Hematopoietic multipotent progenitor cell treated with erythropoietin and hydrocortisone succinate and interleukin-3 and kit ligand, for 15 days (in vitro differentiated cells): ENCODE measurements around the gene C1QTNF3.
"Not testable (repeated sequence)": the region's sequence is repeated elsewhere in the genome, so short reads cannot be mapped to it uniquely, and the experiment has no call there.

Experiments
- DNase-seq: peaks from one replicate; pipeline ENCODE4 v3.0.0-alpha.2; 2015; ENCODE audit warnings: low spot score

C1QTNF3 gene

DNA sequence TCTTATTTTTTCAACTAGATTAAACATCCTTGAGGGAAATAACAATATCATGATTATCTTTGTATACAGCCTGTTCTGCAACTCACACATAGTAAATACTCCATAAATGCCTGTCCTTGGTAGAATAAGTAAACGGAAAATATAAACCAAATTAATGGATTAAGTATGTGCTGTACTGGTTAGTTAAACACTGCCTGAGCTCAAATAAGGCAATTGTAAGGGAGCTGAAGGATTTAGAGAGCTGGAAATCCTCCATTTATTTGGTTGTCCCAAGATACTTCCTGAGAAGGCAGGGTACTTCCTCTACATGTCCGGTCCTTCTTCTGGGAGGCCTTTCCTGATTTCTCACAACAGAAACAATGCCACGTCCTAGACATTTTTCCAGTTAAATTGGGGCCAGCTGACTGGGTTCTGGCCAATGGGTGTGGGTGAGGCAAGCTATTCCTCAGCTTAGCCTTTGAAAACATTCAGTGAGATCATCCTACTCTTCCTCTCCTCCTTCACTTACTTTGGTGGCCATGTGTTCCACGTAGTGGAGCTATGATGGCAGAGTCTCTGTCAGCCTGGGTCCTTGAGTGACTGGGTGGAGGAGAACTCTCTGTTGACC is 8.5 kb upstream of the C1QTNF3 start:
- no peak for DNase-seq

DNA sequence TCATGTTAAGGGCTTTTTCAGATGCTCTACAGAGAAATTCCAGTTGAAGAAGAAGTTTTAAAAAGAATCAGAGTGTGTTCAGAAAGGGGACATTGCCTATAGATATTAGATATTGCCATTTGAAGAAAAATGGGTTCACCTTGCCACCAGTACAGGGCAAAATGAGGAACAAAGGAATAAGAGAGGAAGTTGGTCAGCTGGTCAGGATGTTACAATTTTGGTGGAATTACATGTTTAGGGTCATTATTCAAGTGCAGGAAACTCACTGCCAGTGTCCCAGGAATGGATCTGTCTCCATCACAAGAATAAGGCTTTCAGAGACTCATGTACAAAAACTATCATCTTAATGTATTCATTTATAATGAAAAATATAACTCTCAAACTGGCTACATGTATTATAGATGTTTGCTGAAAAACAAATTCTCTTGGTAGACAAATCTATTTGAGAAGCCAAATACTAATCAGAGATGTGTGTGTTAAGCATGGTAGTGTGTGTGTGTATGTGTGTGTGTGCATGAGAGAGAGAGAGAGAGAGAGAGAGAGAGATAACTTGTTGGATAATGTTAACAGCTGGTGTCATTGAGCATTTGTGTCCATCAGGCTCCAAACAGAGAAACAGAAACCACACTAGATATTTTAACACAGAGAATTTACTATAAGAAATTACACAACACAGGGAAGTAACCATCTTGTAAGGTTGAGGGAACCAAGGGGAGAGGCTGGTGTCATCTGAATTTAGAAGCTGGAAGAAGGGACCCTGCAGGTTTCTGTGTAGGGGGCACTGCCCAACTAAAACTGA is 5.0 kb upstream of the C1QTNF3 start:
- no peak for DNase-seq

DNA sequence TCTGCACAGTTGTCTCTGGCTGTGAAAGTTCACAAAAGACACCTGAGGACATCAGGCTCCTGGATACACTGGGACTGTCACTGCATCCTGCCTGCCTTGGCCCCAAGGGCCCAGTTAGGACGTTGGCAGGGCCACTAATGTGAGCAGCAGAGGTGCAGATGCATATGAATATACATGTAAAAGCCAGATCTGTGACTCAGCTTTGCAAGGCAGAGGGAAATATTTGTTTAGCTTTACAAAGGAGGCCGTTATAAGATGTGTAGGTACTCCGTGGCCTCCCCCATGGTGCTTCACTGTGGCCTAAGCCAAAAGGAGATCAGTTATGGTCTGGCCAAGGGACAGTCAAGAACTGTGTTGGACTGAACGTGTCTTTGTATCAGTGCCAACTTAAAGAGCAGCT is 4.1 kb upstream of the C1QTNF3 start:
- DNase-seq, result no peak

DNA sequence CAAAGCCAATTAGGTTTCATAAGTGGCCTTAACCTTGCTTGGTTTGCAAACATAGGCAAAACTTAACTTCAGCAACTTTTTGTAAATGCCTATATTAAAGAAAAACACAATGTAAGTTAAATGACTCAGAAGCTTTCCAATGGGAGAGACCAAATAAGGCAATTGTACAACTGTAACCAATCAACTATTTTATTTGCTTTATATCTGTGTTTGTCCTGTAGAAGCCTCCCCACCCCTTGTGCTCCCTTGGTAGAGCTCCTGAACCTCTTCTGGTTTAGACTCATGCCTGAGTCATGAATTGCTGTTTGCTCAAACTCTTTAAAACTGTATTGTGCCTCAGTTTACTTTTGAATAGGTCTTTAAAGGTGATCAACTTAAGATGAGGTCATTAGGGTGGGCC is 3.0 kb upstream of the C1QTNF3 start:
- DNase-seq, result no peak

DNA sequence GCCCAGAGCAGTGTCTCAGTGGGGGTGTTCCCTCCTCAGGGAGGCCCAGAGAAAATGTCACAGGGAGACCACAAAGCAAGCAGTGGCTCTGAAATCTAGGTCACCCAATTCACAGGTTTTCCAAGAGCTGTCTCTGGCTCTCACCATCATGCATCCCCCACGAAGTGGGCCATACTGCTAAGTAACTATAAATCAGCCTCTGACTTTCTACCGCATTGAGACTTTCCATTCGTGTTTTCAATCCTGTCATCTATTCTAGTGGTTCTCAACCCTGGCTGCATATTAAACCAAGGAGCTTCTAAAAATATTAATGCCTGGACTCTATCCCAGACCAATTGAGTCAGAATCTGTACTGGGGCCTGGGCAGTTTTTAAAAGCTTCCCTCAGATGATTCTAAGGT is 2.0 kb upstream of the C1QTNF3 start:
- no peak for DNase-seq

DNA sequence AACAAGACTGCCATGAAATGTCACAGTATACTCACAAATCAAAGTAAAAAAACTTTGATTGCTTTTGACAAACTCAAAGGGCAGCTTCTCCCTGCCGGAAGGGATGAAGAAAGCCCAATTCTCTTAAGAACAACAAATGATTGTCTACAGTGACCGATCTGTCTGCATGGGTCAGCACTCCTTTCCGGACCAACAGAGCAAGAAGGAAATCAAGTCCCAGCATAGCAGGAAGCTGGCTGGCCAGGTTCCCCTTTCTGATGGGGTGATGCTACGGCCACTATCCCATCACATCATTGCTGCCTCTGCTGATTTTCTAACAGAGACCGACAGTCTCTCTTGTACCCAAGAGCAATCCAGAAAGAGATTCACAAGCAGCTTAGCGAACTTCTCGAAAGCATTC is 692 bp downstream of the C1QTNF3 start:
- DNase-seq, result no peak

DNA sequence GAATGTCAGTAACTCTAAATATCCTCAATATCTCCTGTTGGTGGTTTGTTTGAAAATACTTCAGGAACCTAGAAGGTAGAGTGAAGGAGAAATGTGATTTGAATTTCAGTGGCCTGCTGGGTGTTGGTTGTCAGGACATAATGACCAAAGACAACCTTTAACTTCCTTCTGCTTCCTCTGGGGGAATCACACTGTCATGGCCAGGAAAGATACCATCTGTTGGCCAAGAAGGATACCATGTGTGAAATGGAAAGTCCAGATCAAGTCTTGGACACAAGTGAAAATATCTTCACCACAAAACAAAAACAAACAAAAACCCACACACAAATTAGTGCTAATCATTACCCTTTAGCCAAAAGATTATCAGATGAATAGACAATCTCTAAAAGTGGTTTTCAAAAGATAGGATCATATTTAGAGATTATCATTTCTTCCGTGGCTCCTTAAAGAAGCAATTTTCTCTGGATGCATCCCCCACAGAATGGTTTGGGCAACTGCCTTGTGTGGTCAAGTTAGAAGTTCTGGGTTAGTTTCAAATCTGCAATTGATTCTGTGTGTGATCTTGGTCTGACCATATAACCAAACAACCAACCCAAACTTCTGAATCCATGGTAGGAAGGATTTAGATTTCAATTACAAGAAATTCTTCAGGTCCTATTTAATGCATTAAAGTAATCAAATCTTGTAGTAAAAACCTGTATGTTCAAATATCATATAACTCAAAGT is 1.6 kb downstream of the C1QTNF3 start:
- no peak for DNase-seq

DNA sequence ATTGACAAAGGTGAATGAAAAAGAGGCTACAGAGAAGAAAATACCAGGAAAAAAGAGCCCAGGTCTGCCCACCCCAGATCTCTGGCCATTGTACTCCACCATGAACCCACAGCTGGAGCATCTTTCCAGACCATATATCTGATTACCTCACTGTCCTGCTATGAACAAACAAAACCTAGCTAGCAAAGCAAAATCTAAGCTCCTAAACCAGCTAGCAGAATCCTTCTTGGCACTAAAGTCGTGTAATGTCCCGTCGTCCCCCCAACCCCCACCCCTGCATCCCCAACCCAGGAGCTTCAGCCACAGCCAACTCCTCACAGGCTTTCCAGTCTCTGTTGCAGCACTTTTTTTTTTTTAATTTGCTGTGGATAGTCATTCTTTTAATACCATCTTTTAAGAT is 2.5 kb downstream of the C1QTNF3 start:
- DNase-seq, result no peak

DNA sequence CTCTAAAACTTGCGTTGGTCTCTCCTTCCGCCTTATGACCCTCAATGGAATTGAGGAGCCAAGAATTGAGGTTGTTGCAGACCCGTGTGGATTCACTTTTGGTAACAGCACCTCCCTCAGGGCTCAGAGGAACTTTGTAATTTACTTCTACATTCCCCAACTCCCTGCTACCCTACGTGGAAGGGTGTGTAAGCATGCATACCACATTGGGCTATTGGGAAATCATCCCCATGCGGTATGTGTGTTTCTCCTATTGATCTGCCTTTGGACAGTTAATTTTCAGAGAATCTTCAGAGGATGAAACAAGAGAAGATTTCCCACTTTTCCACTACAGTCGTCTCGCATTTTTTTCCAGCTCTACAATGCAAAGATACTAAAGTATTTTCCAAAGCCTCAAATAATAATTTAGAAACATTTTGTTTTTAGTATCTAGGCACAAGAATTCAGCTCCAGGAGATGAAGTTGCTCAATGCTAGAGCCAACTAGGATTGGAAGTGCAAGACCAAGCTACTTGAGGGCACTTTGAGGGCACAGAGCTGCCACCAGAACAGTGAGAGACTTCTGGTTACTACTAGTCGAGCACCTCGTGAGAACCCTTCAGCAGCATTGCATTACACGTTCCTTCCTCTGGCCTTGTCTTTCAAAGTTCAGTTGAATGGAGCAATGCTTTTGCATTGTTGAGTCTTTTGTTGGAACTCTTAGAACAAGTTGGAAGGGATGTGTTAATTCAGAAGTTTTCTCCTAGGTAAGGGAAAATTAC is 3.4 kb downstream of the C1QTNF3 start:
- no peak for DNase-seq

DNA sequence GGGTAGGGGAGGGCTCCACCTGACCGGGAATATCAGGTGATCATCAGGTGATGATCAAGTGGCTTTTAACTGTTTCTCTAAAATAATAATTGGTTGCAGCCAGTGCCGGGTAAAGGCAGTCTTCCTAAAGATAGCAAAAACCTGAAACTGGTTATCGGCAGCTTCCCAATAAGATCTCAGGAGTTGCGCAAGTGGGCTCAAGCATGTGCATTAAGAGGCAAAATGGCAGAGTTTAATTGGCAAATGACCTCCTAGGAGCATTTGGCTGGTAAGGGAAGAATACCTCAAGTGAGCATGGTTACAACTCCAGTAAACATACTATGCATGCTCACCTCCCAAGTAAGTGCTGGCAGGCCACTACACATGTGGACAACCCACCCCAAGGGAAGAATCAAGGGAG is 4.2 kb downstream of the C1QTNF3 start:
- no peak for DNase-seq

DNA sequence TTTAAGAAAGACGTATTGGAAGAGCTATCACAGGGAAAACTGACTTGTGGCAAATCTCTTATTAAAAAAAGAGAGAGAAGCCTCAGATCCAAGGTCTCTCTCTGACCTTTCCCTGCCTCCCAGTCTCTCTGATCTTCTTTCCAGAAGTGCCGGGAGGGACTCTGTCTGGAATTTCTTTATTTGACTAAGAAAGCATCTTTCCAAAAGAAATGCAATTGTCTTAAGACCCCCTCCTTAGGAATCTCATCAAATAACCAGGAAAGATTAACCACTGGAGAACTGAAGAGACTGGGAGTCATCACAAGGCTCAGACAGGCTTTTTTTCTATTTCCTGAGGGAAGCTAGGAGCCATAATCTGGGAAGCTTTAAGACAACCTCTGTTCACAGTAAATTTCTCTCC is 4.6 kb downstream of the C1QTNF3 start:
- DNase-seq, result no peak

DNA sequence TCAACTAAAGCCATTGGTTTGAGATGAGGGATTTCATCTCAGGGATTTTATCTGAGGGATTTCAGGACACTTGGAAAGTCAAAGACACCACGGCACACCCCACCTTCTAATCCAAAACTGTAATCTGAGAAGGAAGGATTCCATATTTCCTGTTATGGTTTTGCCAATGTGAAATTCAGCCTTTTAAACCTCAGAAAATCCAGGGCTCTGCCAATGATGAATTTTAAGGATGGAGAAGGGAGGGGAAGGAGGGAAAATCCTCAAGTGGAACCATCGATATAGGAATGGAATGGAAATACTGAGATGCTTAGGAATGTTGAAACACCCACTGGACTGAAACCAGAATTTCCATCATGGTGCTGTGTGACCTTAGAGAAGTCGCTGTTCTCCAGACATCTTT is 5.3 kb downstream of the C1QTNF3 start:
- DNase-seq, result no peak

DNA sequence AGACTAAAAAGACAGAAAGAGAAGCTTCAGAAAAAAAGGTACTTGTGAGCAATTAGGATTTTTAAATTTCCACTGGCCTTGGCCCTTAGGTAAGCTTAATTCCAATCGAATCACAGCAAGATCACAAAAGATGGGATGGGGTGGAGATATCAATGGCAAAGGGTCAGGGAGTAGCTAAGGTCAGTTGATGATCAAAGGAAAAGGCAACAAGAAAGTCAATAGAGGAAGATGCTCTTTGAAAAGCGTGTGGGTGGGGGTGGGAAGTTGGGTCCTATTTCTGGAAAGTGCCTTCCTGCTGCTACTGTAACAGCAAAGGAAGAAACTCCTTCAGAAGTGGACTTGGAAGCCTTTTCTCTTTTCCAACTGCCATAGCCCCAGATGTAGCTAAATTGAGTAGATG is 7.3 kb downstream of the C1QTNF3 start:
- DNase-seq, result no peak

DNA sequence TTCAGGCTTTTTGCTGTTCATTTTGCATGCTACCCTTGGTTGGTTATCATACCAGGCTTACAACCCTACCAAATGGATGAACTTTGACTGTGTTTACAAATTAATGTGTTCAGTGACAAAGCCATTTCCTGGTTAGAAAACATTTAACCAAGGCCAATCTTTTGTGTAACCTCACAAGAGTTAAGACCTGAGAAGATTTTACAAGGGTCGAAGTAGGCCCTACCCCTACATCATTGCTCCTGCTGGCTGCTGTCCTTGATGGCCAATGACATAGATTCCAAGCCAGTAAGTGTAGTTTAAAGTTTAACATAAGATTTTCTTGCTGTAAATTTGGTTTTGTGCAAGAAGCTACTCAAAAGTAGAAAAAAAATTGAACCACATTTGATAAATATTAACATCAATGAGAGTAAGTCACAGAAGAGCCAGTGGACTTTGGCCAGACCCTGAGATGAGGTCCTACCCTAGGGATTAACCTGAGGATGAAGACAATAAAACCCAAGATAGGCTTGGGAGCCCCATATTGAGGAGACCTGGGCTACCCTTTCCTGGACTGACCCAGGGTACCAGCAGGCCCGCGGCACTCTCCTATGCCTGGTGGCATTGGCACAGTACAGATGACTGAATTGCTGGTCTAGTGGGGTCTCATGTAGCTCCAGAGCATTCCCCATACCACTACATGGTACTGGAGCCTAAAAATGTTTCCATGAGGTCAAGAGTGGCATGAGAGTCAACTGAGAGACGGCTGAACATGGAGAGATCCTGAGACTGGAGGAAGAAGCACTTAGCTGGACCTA is 8.3 kb downstream of the C1QTNF3 start:
- DNase-seq, result no peak

DNA sequence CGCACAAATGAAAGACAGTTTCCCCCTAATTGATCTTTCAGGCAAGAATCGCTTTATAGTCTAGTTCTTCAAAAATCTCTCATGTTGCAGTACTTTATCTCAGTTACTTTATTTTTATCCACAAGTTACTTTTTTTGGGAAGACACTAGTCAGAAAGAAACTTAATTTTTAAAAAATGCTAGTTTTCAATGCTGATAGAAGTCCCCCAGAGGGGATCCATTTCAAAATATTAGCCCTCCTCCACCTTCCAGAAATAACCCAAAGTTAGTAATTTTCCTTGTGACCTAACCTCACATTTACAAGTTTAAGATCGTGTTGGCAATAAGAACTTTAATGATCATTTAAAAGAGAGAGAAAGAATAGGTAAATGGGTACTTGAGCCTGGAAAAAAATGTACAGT is 11.0 kb downstream of the C1QTNF3 start:
- DNase-seq, result no peak

DNA sequence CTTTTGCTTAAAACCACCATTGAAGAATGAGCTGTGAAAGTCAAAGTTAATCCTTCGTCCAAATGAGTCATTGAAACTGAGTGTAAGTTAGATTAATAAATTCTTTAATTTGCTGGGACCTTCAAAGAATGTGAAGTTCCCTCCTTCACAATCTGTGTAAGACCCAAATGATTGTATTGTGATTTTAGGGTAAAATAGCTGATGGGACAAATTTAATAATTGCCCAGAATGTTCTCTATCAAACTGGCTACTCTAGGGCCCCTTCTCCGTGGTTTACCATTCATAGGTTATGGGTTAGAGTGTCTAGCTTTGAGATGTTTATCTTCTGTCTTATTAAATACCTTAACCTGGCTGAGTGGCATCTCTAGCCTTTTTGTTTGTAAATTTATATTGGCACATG is 11.9 kb downstream of the C1QTNF3 start:
- no peak for DNase-seq

DNA sequence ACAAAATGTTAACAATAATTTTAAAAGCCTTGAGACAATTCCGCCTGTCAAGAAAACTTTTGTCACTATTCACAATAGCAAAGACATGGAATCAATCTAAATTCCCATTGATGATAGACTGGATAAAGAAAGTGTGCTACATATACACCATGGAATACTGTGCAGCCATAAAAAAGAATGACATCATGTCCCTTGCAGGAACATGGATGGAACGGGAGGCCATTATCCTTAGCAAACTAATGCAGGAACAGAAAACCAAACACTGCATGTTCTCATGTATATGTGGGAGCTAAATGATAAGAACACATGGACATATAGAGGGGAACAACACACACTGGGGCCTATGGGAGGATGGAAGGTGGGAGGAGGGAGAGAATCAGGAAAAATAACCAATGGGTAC is 12.4 kb downstream of the C1QTNF3 start:
- not testable (repeated sequence) for DNase-seq

DNA sequence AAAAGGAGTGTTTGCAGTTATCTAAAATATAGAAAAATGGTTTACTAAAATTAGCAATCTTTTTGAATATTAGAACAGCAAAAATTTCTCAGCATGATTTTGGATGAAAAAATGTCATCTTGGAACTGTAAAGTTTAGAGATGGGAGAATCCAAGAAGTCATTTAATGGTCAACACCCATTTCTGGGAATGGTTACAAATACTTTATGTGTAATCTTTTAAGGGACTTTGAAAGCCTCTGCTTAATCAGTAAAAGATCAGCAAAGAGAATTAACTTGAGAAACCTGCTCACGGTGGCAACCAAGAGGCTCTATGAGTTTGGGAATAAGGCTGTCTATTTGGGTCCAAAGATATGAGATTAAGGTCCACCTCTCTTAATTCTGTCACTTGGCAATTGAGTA is 13.0 kb downstream of the C1QTNF3 start:
- DNase-seq, result no peak

DNA sequence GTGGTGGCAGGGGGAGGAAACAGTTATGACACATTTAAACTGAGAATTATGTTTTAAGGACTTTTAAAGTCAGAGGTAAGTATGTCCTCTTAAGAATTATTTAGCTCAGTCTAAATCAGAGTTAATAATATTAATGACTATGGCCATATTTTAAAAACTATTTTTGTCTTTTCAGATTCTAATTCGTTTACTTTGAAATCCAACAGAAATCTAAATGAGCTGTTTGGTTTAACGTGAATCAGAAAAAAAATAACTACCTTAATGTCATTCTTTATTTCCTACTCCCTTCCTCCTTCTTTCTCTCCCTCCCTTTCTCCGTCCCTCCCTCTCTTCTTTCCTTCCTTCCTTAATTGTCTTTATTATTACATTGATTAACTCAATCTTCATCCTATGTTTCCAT is 14.7 kb downstream of the C1QTNF3 start:
- DNase-seq, result no peak

DNA sequence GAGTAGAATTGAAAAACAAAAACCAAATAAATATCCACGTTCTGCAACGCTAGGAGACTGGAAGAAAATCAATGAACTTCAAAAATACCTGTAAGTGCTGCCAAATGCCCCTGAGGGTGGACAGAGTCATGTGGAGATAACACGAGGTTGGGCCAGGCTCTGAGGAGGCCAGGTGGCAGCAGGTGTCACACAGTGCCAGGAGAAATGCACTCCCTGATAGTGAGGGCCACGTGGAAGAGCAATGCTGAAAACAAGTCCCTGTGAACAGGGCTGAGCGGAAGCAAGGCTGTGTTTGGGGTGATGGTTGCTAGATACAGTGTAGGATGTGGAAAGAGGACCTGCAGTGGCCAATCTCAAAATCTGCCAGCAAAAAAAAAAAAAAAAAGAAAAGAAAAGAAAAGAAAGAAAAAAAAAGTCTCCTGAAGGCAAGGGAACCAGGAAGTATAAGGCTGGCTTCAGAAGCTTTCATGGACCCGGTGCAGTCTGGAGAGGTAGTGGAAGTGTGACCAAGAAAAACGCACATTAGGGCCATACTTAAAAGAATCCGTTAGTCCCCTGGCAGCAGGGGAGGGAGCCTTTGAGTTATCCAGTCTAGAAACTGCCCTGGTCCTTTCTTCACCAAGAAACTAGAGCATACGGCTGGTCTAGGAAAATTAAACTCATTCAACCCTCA is 16.8 kb downstream of the C1QTNF3 start:
- no peak for DNase-seq

DNA sequence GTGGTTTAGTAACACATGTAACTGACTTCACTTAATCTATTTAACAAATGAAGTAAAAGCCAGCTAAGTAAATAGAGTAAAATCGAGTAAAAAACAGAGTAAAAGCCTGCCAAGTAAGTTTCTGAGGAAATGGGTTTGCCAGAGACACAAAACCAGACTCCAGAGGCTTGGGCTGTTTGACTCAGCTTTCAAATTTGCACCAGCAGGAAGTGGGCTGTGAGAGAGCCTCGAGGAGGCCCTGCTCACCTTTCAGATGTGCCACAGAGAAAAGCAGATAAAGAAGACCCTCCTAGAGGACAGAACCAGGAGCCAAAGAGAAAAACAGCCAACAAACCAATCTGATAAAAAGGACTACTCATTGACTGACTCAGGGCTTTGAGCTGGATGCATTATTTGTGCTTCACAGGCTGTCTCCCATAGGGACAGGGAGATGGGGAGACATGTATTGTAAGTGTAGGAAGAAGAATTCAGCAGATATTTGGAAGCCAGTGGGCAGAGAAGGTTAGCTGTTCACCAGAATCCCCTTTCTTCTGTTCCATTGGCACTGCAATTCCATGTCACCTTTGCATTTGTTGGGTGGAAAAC is 20.8 kb downstream of the C1QTNF3 start:
- no peak for DNase-seq
